Breast epithelium (tissue), 4 donors: ENCODE measurements around the gene RFPL3. TPM values are rescaled to one million over a fixed set of nuclear protein-coding genes. Genes with fewer than 3 reads are reported as not detected.
"Not testable (repeated sequence)": the region's sequence is repeated elsewhere in the genome, so short reads cannot be mapped to it uniquely, and the experiment has no call there.

Experiments
- DNase-seq, 2 donors: peaks; one replicate each; pipeline ENCODE4 v3.0.0-alpha.2; 2019; ENCODE audit warnings: low spot score in 2 of 2
- H3K27ac ChIP-seq, 2 donors: fragments of 200-600 bp; sonication (generic) in 1 of 2; one replicate each; pipeline ENCODE4 v1.5.1; 2016 to 2019; ENCODE audit warnings: mild to moderate bottlenecking in 1 of 2
- H3K27me3 ChIP-seq, 2 donors: fragments of 200-600 bp; sonication (generic) in 1 of 2; one replicate each; pipeline versions ENCODE4 v1.5.1 to v1.6.0; 2017 to 2019; ENCODE audit warnings: control low read depth in 1 of 2, mild to moderate bottlenecking in 1 of 2
- H3K36me3 ChIP-seq: fragments of 200-600 bp; one replicate; pipeline ENCODE4 v1.5.1; 2019
- H3K4me1 ChIP-seq, 2 donors: fragments of 200-600 bp; sonication (generic); one replicate each; pipeline ENCODE4 v1.5.1; 2016 to 2019; ENCODE audit warnings: control low read depth in 1 of 2
- H3K4me3 ChIP-seq, 3 donors: fragments of 200-600 bp; sonication (generic); 1 replicate in 2 of 3; 2 replicates in 1 of 3; pipeline ENCODE4 v1.5.1; 2016 to 2019; ENCODE audit warnings: mild to moderate bottlenecking in 3 of 3, moderate library complexity in 2 of 3
- H3K9me3 ChIP-seq, 2 donors: fragments of 200-600 bp; sonication (generic) in 1 of 2; one replicate each; pipeline ENCODE4 v1.5.1; 2016 to 2019; ENCODE audit warnings: control low read depth in 1 of 2
- CTCF ChIP-seq, 3 donors: fragments of 450-650 bp; IDR thresholded peaks; one replicate each; pipeline ENCODE4 v1.5.1; 2016 to 2017; ENCODE audit warnings: antibody characterized with exemption in 3 of 3, mild to moderate bottlenecking in 3 of 3, moderate library complexity in 3 of 3
- POLR2A ChIP-seq: fragments of 450-650 bp; IDR thresholded peaks from one replicate; pipeline ENCODE4 v1.6.1; 2016; ENCODE audit warnings: antibody characterized with exemption, mild to moderate bottlenecking, moderate library complexity
- POLR2AphosphoS5 ChIP-seq, 3 donors: sonication (generic); formaldehyde crosslinking; IDR thresholded peaks; one replicate each; pipeline ENCODE4 v1.6.1; 2017; ENCODE audit warnings: antibody characterized with exemption in 3 of 3
- intact Hi-C: fragments of 100-400 bp; cut with DNase I; formaldehyde crosslinking; loops from one replicate; pipeline ENCODE4 v1.15.1; 2023; ENCODE audit warnings: low total_unique reads
- total RNA-seq, 3 donors: library from RNA; depleted of rRNA; stranded (reverse); fragments of >200 nt; gene quantifications; one replicate each; pipeline ENCODE4 v1.1.0, GENCODE V29; 2016

Gene RFPL3
- total RNA-seq, 3 donors from 2014 or later = not detected

- H3K27me3 ChIP-seq = no peaks in the 10 kb centered on the region
- H3K4me3 ChIP-seq = peak overlapping the region; percentile 14 to 55 (median 18)
- intact Hi-C loops = no loop called here
- H3K9me3 ChIP-seq = no peaks in the 10 kb centered on the region
- no peaks in the 10 kb centered on the region for H3K36me3 ChIP-seq
- TF ChIP-seq POLR2AphosphoS5 (IDR thresholded peaks at IDR 0.05) (peak in 1 of 3 donors; percentile 28), POLR2A (no peak), CTCF (IDR thresholded peaks at IDR 0.05) (no peak)
- H3K27ac ChIP-seq = peak overlapping the region in 1 of 2 donors; percentile 66
- no peak for DNase-seq
- no peaks in the 10 kb centered on the region for H3K4me1 ChIP-seq
These were observed 3.0 kb upstream of the RFPL3 start for GRCh38 chr22:32354360-32355351.

- Histone ChIP-seq H3K4me3 (no peak overlapping the region), H3K36me3 (no peaks in the 10 kb centered on the region), H3K9me3 (no peaks in the 10 kb centered on the region), H3K27ac (no peak overlapping the region), H3K27me3 (no peaks in the 10 kb centered on the region), H3K4me1 (no peaks in the 10 kb centered on the region)
- intact Hi-C loops = no loop called here
- DNase-seq = no peak
- TF ChIP-seq POLR2A (no peak), CTCF (IDR thresholded peaks at IDR 0.05) (no peak), POLR2AphosphoS5 (IDR thresholded peaks at IDR 0.05) (no peak)
These were observed 1.9 kb upstream of the RFPL3 start for GRCh38 chr22:32355760-32356159.

- H3K27me3 ChIP-seq, H3K4me1 ChIP-seq, intact Hi-C loops, DNase-seq, H3K36me3 ChIP-seq, H3K27ac ChIP-seq, H3K4me3 ChIP-seq, H3K9me3 ChIP-seq: not testable (repeated sequence)
These were observed 2.4 kb downstream of the RFPL3 start for GRCh38 chr22:32360096-32360495.

GRCh38 chr22:32361257-32361656, 3.6 kb downstream of the RFPL3 start:
- Histone ChIP-seq H3K4me3 (no peak overlapping the region), H3K27me3 (no peaks in the 10 kb centered on the region), H3K27ac (no peak overlapping the region), H3K9me3 (no peaks in the 10 kb centered on the region), H3K4me1 (no peaks in the 10 kb centered on the region), H3K36me3 (no peaks in the 10 kb centered on the region)
- no peak for DNase-seq
- TF ChIP-seq POLR2AphosphoS5 (IDR thresholded peaks at IDR 0.05) (no peak), CTCF (IDR thresholded peaks at IDR 0.05) (no peak), POLR2A (no peak)
- intact Hi-C loops = no loop called here

GRCh38 chr22:32364210-32364609, 6.5 kb downstream of the RFPL3 start:
- H3K9me3 ChIP-seq = no peaks in the 10 kb centered on the region
- TF ChIP-seq CTCF (IDR thresholded peaks at IDR 0.05) = no peak
- no peaks in the 10 kb centered on the region for H3K4me1 ChIP-seq
- intact Hi-C loops = no loop called here
- H3K4me3 ChIP-seq = no peak overlapping the region
- no peak overlapping the region for H3K27ac ChIP-seq
- DNase-seq = no peak
- H3K27me3 ChIP-seq = no peaks in the 10 kb centered on the region
- H3K36me3 ChIP-seq = no peaks in the 10 kb centered on the region
